Liver (tissue), 9 donors: Measurements from ENCODE around the gene ARHGEF40. TPM values are rescaled to one million over a fixed set of nuclear protein-coding genes. Genes with fewer than 3 reads are reported as not detected.

ENCODE experiments used
- DNase-seq: peaks from one replicate; pipeline ENCODE4 v3.0.0-alpha.2; 2017; ENCODE audit warnings: low spot score
- H3K27ac ChIP-seq, 2 donors: one replicate each; pipeline ENCODE4 v1.7.0; 2013; ENCODE audit warnings: inconsistent platforms in 2 of 2, low read length in 2 of 2, control low read depth in 1 of 2, low read depth in 1 of 2, mild to moderate bottlenecking in 1 of 2
- H3K27me3 ChIP-seq, 4 donors: one replicate each; pipeline versions ENCODE4 v1.6.1 to v1.7.0; 2013; ENCODE audit warnings: low read length in 3 of 4, inconsistent platforms in 1 of 4, mild to moderate bottlenecking in 1 of 4, moderate library complexity in 1 of 4; ENCODE audit not compliant: control insufficient read depth in 4 of 4, insufficient read depth in 4 of 4
- H3K36me3 ChIP-seq, 4 donors: one replicate each; pipeline versions ENCODE4 v1.6.1 to v1.7.0; 2013; ENCODE audit warnings: low read length in 3 of 4, mild to moderate bottlenecking in 3 of 4, low read depth in 1 of 4, moderate library complexity in 1 of 4; ENCODE audit not compliant: control insufficient read depth in 4 of 4, insufficient read depth in 3 of 4
- H3K4me1 ChIP-seq, 4 donors: one replicate each; pipeline versions ENCODE4 v1.6.1 to v1.7.0; 2013; ENCODE audit warnings: low read length in 3 of 4, mild to moderate bottlenecking in 3 of 4, moderate library complexity in 1 of 4; ENCODE audit not compliant: control insufficient read depth in 4 of 4, insufficient read depth in 4 of 4
- H3K4me3 ChIP-seq, 3 donors: one replicate each; pipeline versions ENCODE4 v1.6.1 to v1.7.0; 2013; ENCODE audit warnings: low read length in 3 of 3, control low read depth in 1 of 3, low read depth in 1 of 3, mild to moderate bottlenecking in 1 of 3
- H3K9ac ChIP-seq, 2 donors: one replicate each; pipeline ENCODE4 v1.7.0; 2013; ENCODE audit warnings: low read length in 2 of 2, mild to moderate bottlenecking in 2 of 2, moderate library complexity in 2 of 2, control low read depth in 1 of 2, low read depth in 1 of 2
- H3K9me3 ChIP-seq, 4 donors: one replicate each; pipeline versions ENCODE4 v1.6.1 to v1.7.0; 2013; ENCODE audit warnings: low read length in 3 of 4; ENCODE audit not compliant: control insufficient read depth in 4 of 4
- FOXA1 ChIP-seq: IDR thresholded peaks from 2 replicates; pipeline ENCODE4 v1.6.1; 2016; ENCODE audit warnings: antibody characterized with exemption
- GABPA ChIP-seq, 2 donors: IDR thresholded peaks in 1 of 2; conservative IDR thresholded peaks in 1 of 2; 2 replicates each; pipeline ENCODE4 v1.6.1; 2016; ENCODE audit warnings: antibody characterized with exemption in 2 of 2, mild to moderate bottlenecking in 1 of 2, moderate library complexity in 1 of 2
- HNF4A ChIP-seq, 2 donors: conservative IDR thresholded peaks; 2 replicates each; pipeline ENCODE4 v1.6.1; 2016; ENCODE audit warnings: antibody characterized with exemption in 2 of 2, mild to moderate bottlenecking in 2 of 2
- JUND ChIP-seq, 2 donors: IDR thresholded peaks; 2 replicates each; pipeline ENCODE4 v1.6.1; 2016; ENCODE audit warnings: antibody characterized with exemption in 2 of 2
- NR2F2 ChIP-seq: IDR thresholded peaks from 2 replicates; pipeline ENCODE4 v1.6.1; 2016; ENCODE audit warnings: antibody characterized with exemption
- RXRA ChIP-seq, 2 donors: IDR thresholded peaks; 2 replicates each; pipeline ENCODE4 v1.6.1; 2017 to 2018; ENCODE audit warnings: antibody characterized with exemption in 2 of 2, mild to moderate bottlenecking in 1 of 2
- SP1 ChIP-seq: IDR thresholded peaks from 2 replicates; pipeline ENCODE4 v1.6.1; 2018; ENCODE audit warnings: antibody characterized with exemption, mild to moderate bottlenecking
- TAF1 ChIP-seq: conservative IDR thresholded peaks from 2 replicates; pipeline ENCODE4 v1.6.1; 2016; ENCODE audit warnings: antibody characterized with exemption, mild to moderate bottlenecking
- WGBS: extraction: QIAGEN DNeasy Blood & Tissue Kit; methylation state at CpG from one replicate; pipeline ENCODE4 v1.1.7; 2013; 5-methylcytosine and 5-hydroxymethylcytosine counted together
- polyA plus RNA-seq, 2 donors: library from polyadenylated mRNA; stranded (reverse) in 1 of 2; unstranded in 1 of 2; fragments of 200-250 nt in 1 of 2; fragments of >200 nt in 1 of 2; fragmentation: Nextera tagmentation in 1 of 2; extraction: Ambion mirVana in 1 of 2; gene quantifications; one replicate each; pipeline versions ENCODE4 v1.2.1 to v1.2.3, GENCODE V29; 2013 to 2015
- total RNA-seq, 2 donors: library from RNA; depleted of rRNA; stranded (reverse); fragments of >200 nt; gene quantifications; one replicate each; pipeline ENCODE4 v1.2.3, GENCODE V29; 2014
- TF ChIP-seq, protein P1 (sequence below): IDR thresholded peaks from 2 replicates; pipeline ENCODE4 v1.6.1; 2016; ENCODE audit warnings: antibody characterized with exemption
- TF ChIP-seq, protein P2 (sequence below): IDR thresholded peaks from 2 replicates; pipeline ENCODE4 v1.6.1; 2016; ENCODE audit warnings: antibody characterized with exemption, mild to moderate bottlenecking
- donor health status: healthy.
- donor health status: healthy.
- donor health status: healthy.
- donor health status: healthy.
- donor health status: healthy.

The ARHGEF40 gene
- total and polyA plus RNA-seq, 4 donors = 9.3 to 42.5 (median 16.9) TPM

GRCh38 chr14:21096978-21097635 is 27.0 kb downstream of the ARHGEF40 start:
- H3K27ac ChIP-seq = peak overlapping the region; percentile 51 to 61

GRCh38 chr14:21097636-21098075 is 27.6 kb downstream of the ARHGEF40 start:
- no peaks in the 10 kb centered on the region for H3K9me3 ChIP-seq
- TF ChIP-seq RXRA (IDR thresholded peaks at IDR 0.05) = no peak
- TF ChIP-seq SP1 = no peak
- no peak for TF ChIP-seq NR2F2
- no peak for TF ChIP-seq FOXA1
- TF ChIP-seq, protein P1, sequence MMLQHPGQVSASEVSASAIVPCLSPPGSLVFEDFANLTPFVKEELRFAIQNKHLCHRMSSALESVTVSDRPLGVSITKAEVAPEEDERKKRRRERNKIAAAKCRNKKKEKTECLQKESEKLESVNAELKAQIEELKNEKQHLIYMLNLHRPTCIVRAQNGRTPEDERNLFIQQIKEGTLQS = no peak
- TF ChIP-seq, protein P2, sequence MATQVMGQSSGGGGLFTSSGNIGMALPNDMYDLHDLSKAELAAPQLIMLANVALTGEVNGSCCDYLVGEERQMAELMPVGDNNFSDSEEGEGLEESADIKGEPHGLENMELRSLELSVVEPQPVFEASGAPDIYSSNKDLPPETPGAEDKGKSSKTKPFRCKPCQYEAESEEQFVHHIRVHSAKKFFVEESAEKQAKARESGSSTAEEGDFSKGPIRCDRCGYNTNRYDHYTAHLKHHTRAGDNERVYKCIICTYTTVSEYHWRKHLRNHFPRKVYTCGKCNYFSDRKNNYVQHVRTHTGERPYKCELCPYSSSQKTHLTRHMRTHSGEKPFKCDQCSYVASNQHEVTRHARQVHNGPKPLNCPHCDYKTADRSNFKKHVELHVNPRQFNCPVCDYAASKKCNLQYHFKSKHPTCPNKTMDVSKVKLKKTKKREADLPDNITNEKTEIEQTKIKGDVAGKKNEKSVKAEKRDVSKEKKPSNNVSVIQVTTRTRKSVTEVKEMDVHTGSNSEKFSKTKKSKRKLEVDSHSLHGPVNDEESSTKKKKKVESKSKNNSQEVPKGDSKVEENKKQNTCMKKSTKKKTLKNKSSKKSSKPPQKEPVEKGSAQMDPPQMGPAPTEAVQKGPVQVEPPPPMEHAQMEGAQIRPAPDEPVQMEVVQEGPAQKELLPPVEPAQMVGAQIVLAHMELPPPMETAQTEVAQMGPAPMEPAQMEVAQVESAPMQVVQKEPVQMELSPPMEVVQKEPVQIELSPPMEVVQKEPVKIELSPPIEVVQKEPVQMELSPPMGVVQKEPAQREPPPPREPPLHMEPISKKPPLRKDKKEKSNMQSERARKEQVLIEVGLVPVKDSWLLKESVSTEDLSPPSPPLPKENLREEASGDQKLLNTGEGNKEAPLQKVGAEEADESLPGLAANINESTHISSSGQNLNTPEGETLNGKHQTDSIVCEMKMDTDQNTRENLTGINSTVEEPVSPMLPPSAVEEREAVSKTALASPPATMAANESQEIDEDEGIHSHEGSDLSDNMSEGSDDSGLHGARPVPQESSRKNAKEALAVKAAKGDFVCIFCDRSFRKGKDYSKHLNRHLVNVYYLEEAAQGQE = no peak
- TF ChIP-seq TAF1 = no peak
- no peak for TF ChIP-seq HNF4A (conservative IDR thresholded peaks at IDR 0.05)
- TF ChIP-seq GABPA (IDR thresholded peaks at IDR 0.05 in 1 of 2, conservative IDR thresholded peaks at IDR 0.05 in 1 of 2) = no peak
- H3K36me3 ChIP-seq = no peaks in the 10 kb centered on the region
- 9% methylated on average over 19 of the region's 19 CpGs for WGBS
- no peak overlapping the region for H3K9ac ChIP-seq
- H3K27ac ChIP-seq = peak overlapping the region; percentile 51 to 61
- no peaks in the 10 kb centered on the region for H3K27me3 ChIP-seq
- no peak for DNase-seq
- peaks cover 2 to 15% (median 9%) of the 10 kb centered on the region in 4 donors for H3K4me1 ChIP-seq
- peak overlapping the region in 1 of 3 donors; percentile 80 for H3K4me3 ChIP-seq

More at GRCh38 chr14:21096978-21097635, 27.0 kb downstream of the ARHGEF40 start:
- no peak for DNase-seq
- no peak overlapping the region for H3K9ac ChIP-seq
- no peak for TF ChIP-seq GABPA (IDR thresholded peaks at IDR 0.05 in 1 of 2, conservative IDR thresholded peaks at IDR 0.05 in 1 of 2)
- peaks cover 2 to 15% (median 7%) of the 10 kb centered on the region in 4 donors for H3K4me1 ChIP-seq
- H3K27me3 ChIP-seq = no peaks in the 10 kb centered on the region
- H3K4me3 ChIP-seq = peak overlapping the region in 1 of 3 donors; percentile 80
- no peaks in the 10 kb centered on the region for H3K9me3 ChIP-seq
- peaks cover 0 to under 1% (median 0%) of the 10 kb centered on the region in 4 donors for H3K36me3 ChIP-seq
- WGBS = 63% methylated on average over 10 of the region's 10 CpGs

- Histone ChIP-seq H3K4me3 (peak within 1 kb of the TSS; percentile 55 to 80 (median 71)), H3K36me3 (no peaks in the 10 kb centered on the region), H3K4me1 (peaks cover 2 to 19% (median 14%) of the 10 kb centered on the region in 4 donors), H3K27me3 (no peaks in the 10 kb centered on the region), H3K9me3 (no peaks in the 10 kb centered on the region), H3K9ac (peak within 1 kb of the TSS in 1 of 2 donors; percentile 64), H3K27ac (peak within 1 kb of the TSS; percentile 51 to 71)
- no peak for TF ChIP-seq JUND (IDR thresholded peaks at IDR 0.05)
- no peak for TF ChIP-seq RXRA (IDR thresholded peaks at IDR 0.05)
- TF ChIP-seq TAF1 = no peak
- DNase-seq = peak; percentile 52
- 2% methylated on average over 90 of the region's 90 CpGs for WGBS
Measured at GRCh38 chr14:21098076-21098891, 28.2 kb downstream of the ARHGEF40 start, which contains the start of gene ZNF219. Gene ZNF219, minus strand, starts transcription at chr14:21098655. Its CDS starts 5,064 bp downstream, at chr14:21093591.
